NCI-H2107 treated with DMSO at 0.1 percent for 48 hours (cell line): ENCODE measurements around the gene PTP4A2.

ENCODE experiments used
- DNase-seq: peaks from one replicate; lab custom pipeline; 2025; ENCODE audit not compliant: unreplicated experiment; lab: John Stamatoyannopoulos, UW

The PTP4A2 gene

GRCh38 chr1:31888291-31888690 is 49.9 kb downstream of the PTP4A2 start:
- DNase-seq, result no peak

- no peak for DNase-seq
These were observed 51.3 kb downstream of the PTP4A2 start for GRCh38 chr1:31886866-31887265.

- no peak for DNase-seq
These were observed 52.3 kb downstream of the PTP4A2 start for GRCh38 chr1:31885851-31886250.

- no peak for DNase-seq
These were observed 54.7 kb downstream of the PTP4A2 start for GRCh38 chr1:31883357-31883942.

- DNase-seq, result no peak
These were observed 56.5 kb downstream of the PTP4A2 start for GRCh38 chr1:31881688-31882000.

- DNase-seq, result no peak
These were observed 57.0 kb downstream of the PTP4A2 start for GRCh38 chr1:31880957-31881687.

GRCh38 chr1:31879981-31880608 is 58.1 kb downstream of the PTP4A2 start:
- DNase-seq, result no peak

GRCh38 chr1:31878058-31878457 is 60.1 kb downstream of the PTP4A2 start:
- no peak for DNase-seq

- DNase-seq, result no peak
These were observed 60.6 kb downstream of the PTP4A2 start for GRCh38 chr1:31877544-31877943.

GRCh38 chr1:31875636-31876236 is 62.4 kb downstream of the PTP4A2 start:
- no peak for DNase-seq

GRCh38 chr1:31874942-31875341 is 63.2 kb downstream of the PTP4A2 start:
- DNase-seq, result no peak

- DNase-seq, result no peak
These were observed 65.2 kb downstream of the PTP4A2 start for GRCh38 chr1:31872658-31873636.

- no peak for DNase-seq
These were observed 66.5 kb downstream of the PTP4A2 start for GRCh38 chr1:31871703-31872102.

- DNase-seq, result no peak
These were observed 68.0 kb downstream of the PTP4A2 start for GRCh38 chr1:31870086-31870736.

- DNase-seq, result no peak
These were observed 68.7 kb downstream of the PTP4A2 start for GRCh38 chr1:31869449-31869848.

- DNase-seq, result no peak
These were observed 69.3 kb downstream of the PTP4A2 start for GRCh38 chr1:31868862-31869261.

- DNase-seq, result no peak
These were observed 70.6 kb downstream of the PTP4A2 start for GRCh38 chr1:31867546-31867945.

- DNase-seq, result no peak
These were observed 71.6 kb downstream of the PTP4A2 start for GRCh38 chr1:31866450-31867032.

- no peak for DNase-seq
These were observed 72.3 kb downstream of the PTP4A2 start for GRCh38 chr1:31865728-31866449.
